ACC112 (cell line): ENCODE results near the gene TSPAN14.

ENCODE experiments used
- H2AFZ ChIP-seq: fragments of 200-600 bp; sonication (generic); one replicate; pipeline ENCODE4 v1.6.0; 2017; ENCODE audit warnings: antibody characterized with exemption, low read length; ENCODE audit not compliant: unreplicated experiment
- H3K27ac ChIP-seq: fragments of 200-600 bp; sonication (generic); 2 replicates; pipeline ENCODE4 v1.5.1; 2014; ENCODE audit warnings: low read depth, mild to moderate bottlenecking, antibody characterized with exemption, low read length, moderate library complexity
- H3K27me3 ChIP-seq: fragments of 200-600 bp; sonication (generic); 2 replicates; pipeline ENCODE4 v1.6.1; 2014; ENCODE audit warnings: mild to moderate bottlenecking, antibody characterized with exemption, low read length, moderate library complexity, mixed read lengths; ENCODE audit not compliant: insufficient read depth
- H3K36me3 ChIP-seq: fragments of 200-600 bp; sonication (generic); 2 replicates; pipeline ENCODE4 v1.6.1; 2016; ENCODE audit warnings: mild to moderate bottlenecking, antibody characterized with exemption, low read length, moderate library complexity, mixed read lengths; ENCODE audit not compliant: insufficient read depth
- H3K4me1 ChIP-seq: fragments of 200-600 bp; sonication (generic); one replicate; pipeline ENCODE4 v1.6.1; 2016; ENCODE audit warnings: low read length, mixed read lengths; ENCODE audit not compliant: insufficient read depth, unreplicated experiment, control insufficient read depth
- H3K4me3 ChIP-seq: fragments of 200-600 bp; sonication (generic); 2 replicates; pipeline ENCODE4 v1.5.1; 2014; ENCODE audit warnings: mild to moderate bottlenecking, low read depth, low read length
- H3K79me2 ChIP-seq: fragments of 200-600 bp; sonication (generic); one replicate; pipeline ENCODE4 v1.6.0; 2016; ENCODE audit warnings: low read length; ENCODE audit not compliant: control insufficient read depth, unreplicated experiment, insufficient read depth

Gene TSPAN14

DNA sequence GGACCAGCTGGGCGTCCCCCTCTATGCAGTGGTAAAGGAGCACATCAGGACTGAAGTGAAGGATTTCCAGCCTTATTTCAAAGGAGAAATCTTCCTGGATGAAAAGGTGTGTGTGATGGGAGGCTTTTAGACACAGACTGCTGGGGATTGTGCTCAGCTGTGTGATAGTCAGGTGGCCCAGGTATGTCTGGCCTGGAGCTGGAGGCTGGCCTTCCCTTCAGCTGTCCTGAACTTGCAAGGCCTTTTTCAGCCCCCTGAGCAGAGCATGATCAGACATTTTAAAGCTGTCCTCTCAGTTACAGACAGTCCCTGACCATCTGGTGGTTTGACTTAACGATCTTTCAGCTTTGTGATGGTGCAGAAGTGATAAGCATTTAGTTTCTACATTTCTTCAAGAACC lies 28.2 kb upstream of the TSPAN14 start:
- no peaks in the 10 kb centered on the region for H3K4me1 ChIP-seq
- H2AFZ ChIP-seq = no peak overlapping the region
- H3K27me3 ChIP-seq = peaks cover 30% of the 10 kb centered on the region
- H3K79me2 ChIP-seq = no peaks in the 10 kb centered on the region
- H3K27ac ChIP-seq = no peak overlapping the region
- no peaks in the 10 kb centered on the region for H3K36me3 ChIP-seq
- H3K4me3 ChIP-seq = no peak overlapping the region

DNA sequence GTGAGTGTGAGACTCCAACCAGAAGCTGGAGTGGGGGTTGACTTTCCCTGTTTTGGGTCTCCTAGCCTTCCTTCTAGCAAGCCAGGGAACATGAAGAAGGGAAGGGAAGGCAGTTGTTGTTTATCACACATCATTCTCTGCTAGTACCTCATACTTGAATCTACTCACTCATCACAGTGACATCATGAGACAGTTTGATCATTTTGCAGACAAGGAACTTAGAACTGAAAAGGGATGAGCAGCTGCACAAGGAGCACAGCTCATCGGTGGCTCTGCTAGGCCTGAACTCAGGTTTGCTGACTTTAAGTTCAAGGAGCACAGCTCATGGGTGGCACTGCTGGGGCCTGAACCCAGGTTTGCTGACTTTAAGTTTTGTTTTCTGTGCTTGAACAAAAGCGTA lies 26.6 kb upstream of the TSPAN14 start:
- Histone ChIP-seq H3K27ac (no peak overlapping the region), H3K4me3 (no peak overlapping the region), H3K4me1 (no peaks in the 10 kb centered on the region), H2AFZ (no peak overlapping the region), H3K27me3 (peaks cover 21% of the 10 kb centered on the region), H3K79me2 (no peaks in the 10 kb centered on the region), H3K36me3 (no peaks in the 10 kb centered on the region)

DNA sequence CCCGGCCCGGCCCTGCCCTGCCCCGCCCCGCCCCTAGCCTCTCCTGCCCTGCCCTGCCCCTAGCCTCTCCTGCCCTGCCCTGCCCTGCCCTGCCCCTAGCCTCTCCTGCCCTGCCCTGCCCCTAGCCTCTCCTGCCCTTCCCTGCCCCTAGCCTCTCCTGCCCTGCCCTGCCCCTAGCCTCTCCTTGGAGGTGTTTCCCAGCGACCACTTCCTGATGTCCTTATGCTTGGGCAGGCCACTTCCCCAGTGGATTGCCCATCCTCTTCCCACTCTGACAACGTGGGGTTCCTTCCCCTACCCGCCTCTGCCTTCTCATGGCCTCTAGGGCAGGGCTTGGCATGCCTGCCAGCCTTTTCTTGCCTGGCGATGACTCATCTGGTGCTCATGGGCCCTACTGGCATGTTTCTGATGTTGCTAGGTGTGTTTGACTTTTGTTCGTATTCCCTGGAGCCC lies 24.6 kb upstream of the TSPAN14 start:
- Histone ChIP-seq H3K4me1 (no peaks in the 10 kb centered on the region), H3K27me3 (peaks cover 7% of the 10 kb centered on the region), H3K27ac (no peak overlapping the region), H3K4me3 (no peak overlapping the region), H2AFZ (no peak overlapping the region), H3K79me2 (no peaks in the 10 kb centered on the region), H3K36me3 (no peaks in the 10 kb centered on the region)

DNA sequence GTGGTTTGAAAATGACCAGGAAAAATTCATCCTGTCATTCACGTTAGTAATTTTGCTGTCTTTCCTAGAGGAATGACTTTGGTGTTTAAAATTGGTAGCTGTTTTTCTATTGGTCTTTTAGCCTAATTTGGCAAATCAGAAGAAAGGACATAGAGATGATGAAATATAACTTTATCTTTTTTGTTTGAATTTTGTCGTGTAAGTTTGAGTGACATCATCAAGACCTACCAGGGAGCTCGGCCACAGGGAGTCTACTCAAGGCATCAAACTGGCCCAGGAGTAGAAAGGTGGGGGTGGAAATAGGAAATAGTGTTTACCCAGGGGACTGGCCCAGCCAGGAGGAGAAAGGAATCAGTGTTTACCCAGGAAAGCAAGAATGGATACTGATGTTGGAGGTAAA lies 21.0 kb upstream of the TSPAN14 start:
- H3K36me3 ChIP-seq = no peaks in the 10 kb centered on the region
- no peak overlapping the region for H3K4me3 ChIP-seq
- H3K79me2 ChIP-seq = no peaks in the 10 kb centered on the region
- no peaks in the 10 kb centered on the region for H3K4me1 ChIP-seq
- no peak overlapping the region for H3K27ac ChIP-seq
- peaks cover 26% of the 10 kb centered on the region for H3K27me3 ChIP-seq
- no peak overlapping the region for H2AFZ ChIP-seq

DNA sequence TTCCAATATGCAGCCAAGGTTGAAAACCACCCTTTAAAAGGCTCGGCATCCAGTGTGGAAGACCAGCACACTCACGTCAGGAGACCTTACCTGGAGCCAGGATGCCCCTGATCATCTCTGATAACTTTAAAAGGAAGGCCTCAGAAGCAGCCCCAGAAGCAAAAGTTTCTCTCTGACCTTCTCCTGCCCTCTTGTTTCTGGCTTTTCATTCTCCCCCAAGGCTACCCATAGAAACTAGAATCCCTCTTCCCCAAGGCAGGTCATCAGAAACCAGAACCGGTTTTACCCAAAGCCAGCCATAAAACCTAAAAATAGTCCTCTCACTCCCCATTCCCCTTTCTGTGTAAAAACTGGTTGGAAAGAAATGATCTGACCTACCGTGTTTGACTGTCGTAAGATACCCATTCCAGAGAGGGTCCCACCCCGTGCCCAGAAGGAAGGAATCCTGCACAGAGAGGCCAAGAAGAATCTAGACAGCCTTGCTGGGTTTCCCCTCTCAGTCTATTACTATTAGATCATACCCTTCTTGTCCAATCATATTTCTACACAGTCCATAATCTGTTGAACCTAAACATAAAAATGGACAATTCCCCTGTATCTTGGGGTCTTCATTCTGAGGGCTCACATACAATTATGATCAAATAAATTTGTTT lies 17.5 kb upstream of the TSPAN14 start:
- no peaks in the 10 kb centered on the region for H3K4me1 ChIP-seq

DNA sequence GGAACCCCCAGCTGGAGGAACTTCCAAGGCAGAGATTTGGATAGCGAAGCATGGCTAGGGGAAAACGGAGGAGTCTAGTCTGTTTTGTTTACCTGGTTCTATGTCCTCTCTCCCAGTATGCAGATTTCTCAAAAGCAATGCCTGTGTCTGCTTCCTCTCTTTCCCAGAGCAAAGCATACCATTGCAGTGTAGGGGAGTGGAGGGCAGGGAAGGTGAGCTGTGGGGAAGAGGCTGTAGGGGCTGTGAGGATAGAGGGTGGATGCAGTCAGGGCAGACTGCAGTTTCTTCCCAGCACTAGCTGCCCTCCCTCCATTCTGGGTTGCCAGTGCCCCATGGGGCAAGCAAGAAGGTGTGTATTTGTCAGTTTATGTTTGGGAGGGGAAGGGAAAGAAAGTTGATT lies 16.9 kb upstream of the TSPAN14 start:
- peaks cover 37% of the 10 kb centered on the region for H3K27me3 ChIP-seq

More for the DNA sequence above, 17.5 kb upstream of the TSPAN14 start:
- H3K4me3 ChIP-seq = no peak overlapping the region
- no peak overlapping the region for H2AFZ ChIP-seq
- no peaks in the 10 kb centered on the region for H3K79me2 ChIP-seq
- H3K36me3 ChIP-seq = no peaks in the 10 kb centered on the region
- no peak overlapping the region for H3K27ac ChIP-seq
- H3K27me3 ChIP-seq = peaks cover 37% of the 10 kb centered on the region

DNA sequence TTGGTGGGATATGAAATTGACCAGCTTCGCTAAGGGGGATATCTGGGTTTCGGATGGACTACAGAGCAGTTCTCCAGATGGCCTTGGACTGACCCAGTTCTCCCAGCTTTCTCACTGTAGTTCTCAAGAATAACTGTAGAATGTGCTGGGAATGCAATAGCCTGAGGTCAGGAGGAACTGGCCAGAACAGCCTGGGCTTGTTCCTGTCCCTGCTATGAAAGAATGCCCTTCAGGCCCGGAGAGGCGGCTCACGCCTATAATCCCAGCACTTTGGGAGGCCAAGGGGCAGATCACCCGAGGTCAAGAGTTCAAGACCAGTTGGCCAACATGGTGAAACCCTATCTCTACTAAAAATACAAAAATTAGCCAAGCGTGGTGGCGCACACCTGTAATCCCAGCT lies 12.3 kb upstream of the TSPAN14 start:
- Histone ChIP-seq H3K27ac (no peak overlapping the region), H3K36me3 (no peaks in the 10 kb centered on the region), H3K4me3 (no peak overlapping the region), H2AFZ (no peak overlapping the region), H3K79me2 (no peaks in the 10 kb centered on the region), H3K27me3 (peaks cover 27% of the 10 kb centered on the region), H3K4me1 (no peaks in the 10 kb centered on the region)

More for the DNA sequence above, 16.9 kb upstream of the TSPAN14 start:
- H3K36me3 ChIP-seq = no peaks in the 10 kb centered on the region
- H3K79me2 ChIP-seq = no peaks in the 10 kb centered on the region
- H2AFZ ChIP-seq = no peak overlapping the region
- no peaks in the 10 kb centered on the region for H3K4me1 ChIP-seq
- H3K4me3 ChIP-seq = no peak overlapping the region
- no peak overlapping the region for H3K27ac ChIP-seq

DNA sequence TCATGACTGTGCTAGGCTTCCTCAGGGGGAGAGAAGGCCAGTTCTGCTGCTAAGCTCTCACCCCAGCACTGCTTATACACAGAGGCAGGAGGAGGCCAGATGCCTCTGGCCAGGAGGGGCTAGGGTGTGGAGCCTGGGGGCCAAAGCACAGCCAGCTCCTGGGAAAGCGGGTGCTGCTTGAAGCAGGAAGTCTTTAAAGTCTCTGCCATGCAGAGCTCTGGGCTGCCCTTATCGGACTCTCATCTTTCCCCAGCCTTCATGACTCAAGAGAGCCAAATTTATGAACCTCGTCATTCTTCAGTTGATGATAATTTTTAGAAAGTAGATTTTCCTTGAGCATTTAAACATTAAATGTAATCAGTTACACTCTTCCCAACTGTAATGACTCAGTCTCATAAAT lies 11.2 kb upstream of the TSPAN14 start:
- Histone ChIP-seq H3K36me3 (no peaks in the 10 kb centered on the region), H3K4me1 (no peaks in the 10 kb centered on the region), H3K4me3 (no peak overlapping the region), H3K27me3 (peaks cover 18% of the 10 kb centered on the region), H3K27ac (no peak overlapping the region), H3K79me2 (no peaks in the 10 kb centered on the region), H2AFZ (no peak overlapping the region)

DNA sequence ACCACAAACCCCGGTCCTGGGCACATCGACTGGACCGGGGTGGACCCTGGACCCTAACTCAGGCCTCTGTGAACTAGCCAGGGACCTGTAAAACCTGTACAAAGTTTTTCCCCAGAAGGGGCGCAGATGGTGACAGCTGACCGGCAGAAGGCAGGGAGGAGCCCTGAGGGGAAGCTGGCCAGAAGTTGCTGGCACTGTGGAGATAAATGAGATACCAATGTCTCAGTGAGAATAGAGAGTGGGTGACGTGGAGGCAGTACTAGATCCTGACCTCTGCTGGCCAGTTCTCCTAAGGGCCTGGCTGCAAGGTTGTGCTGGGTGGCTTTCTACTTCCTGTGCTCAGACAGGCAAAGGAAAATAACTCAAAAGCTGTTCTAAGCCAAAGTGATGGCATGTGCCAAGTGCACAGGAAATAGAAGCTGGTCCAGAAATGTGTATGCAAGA lies 10.6 kb upstream of the TSPAN14 start:
- Histone ChIP-seq H3K36me3 (no peaks in the 10 kb centered on the region), H3K27ac (no peak overlapping the region), H3K79me2 (no peaks in the 10 kb centered on the region), H3K4me3 (no peak overlapping the region), H3K4me1 (no peaks in the 10 kb centered on the region), H2AFZ (no peak overlapping the region), H3K27me3 (peaks cover 12% of the 10 kb centered on the region)

DNA sequence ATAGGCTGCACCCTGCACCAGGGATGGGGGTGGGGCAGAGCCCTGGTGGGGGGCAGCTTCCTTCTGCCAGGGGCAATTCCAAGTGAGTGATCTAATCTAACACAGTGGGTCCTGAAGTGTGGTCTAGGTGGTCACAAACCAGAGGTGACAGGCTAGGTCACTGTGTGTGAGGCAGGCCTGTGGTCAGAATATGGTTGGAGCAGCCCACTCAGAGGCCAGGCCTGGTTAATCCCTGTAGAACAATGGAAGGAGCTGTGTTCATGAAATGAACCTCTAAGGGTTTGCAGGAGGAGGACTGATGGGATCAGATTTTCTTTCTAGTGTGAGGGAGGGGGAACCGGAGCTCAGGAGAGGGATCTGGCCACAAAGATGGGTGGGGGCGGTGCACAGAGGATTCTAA lies 10.0 kb upstream of the TSPAN14 start:
- no peaks in the 10 kb centered on the region for H3K4me1 ChIP-seq
- H3K79me2 ChIP-seq = no peaks in the 10 kb centered on the region
- no peak overlapping the region for H2AFZ ChIP-seq
- H3K36me3 ChIP-seq = no peaks in the 10 kb centered on the region
- no peak overlapping the region for H3K4me3 ChIP-seq
- no peak overlapping the region for H3K27ac ChIP-seq
- peaks cover 6% of the 10 kb centered on the region for H3K27me3 ChIP-seq

DNA sequence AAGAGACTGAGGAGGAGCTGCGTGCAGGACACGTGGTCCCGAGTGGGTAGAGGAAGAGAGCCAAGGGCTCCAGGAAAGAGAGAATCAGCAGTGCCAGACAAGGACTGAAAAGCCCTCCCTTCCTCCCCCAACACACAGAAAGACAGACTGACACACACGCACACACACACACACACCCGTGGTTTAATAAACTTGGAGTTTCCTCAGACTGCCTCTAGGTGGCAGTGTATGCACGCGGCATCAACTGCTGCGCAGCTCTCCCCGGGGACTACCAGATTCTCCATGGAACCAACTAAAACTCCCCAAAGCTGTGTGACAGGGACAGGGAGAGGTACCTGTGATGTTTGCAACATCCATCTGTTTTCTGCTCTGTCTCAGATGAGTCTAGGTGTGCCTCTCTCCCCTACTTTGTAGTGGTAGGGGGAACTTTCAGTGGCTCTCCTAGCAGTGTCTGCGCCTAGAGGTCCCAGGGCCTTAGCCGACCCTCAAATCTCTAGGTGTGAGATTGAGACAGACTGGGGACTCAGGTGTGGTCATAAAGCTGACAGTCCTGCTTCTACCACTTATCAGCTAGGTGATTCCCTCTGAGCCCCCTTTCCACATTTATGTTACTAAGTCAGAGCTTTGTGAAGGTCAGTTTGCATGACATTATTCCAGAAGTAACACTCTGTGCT lies 9.3 kb upstream of the TSPAN14 start:
- no peak overlapping the region for H3K27ac ChIP-seq
- no peak overlapping the region for H2AFZ ChIP-seq
- no peaks in the 10 kb centered on the region for H3K79me2 ChIP-seq
- H3K27me3 ChIP-seq = 0 out of 2 replicates have a peak, but pooled peaks cover 4% of the 10 kb centered on the region
- H3K4me3 ChIP-seq = no peak overlapping the region
- H3K36me3 ChIP-seq = no peaks in the 10 kb centered on the region
- H3K4me1 ChIP-seq = no peaks in the 10 kb centered on the region
